ENCODE results near the gene CASKIN1.

DNA sequence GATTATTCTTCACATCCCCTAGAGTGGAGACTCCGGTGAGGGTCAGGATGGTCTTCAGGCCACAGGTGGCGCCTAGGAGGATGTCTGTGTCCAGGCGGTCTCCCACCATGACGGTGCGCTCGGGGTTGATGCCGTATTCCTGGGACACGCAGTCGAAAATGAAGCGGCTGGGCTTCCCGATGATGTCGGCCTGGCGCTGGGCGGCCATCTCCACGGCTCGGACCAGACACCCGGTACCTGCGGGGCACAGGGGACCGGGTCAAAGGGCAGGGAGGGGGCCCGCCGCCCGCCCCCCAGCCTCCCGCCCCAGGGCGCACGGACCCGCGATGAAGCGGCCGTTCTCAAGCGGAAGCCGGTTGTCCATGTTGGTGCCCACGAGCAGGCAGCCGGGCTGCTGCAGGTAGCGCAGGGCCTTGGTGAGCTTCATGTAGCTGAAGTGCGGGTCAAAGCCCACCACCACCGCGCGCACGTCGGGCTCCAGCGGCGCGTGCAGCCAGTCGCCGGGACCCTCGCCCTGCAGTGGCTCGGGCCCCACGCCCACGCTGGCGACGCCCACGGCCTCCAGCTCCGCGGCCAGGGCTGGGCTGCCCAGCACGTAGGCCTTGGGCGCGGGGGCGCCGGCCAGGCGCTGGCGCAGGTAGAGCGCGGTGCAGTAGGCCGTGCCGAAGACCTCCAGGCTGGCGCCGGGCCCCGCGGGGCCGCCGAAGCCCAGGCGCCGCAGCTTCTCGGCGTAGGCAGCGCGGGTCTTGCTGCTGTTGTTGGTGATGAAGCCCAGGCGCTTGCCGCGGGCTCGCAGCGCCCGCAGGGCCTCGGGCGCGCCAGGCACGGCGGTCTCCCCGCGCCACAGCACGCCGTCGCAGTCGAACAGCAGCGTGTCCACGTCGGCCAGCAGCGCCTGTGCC is 17.7 kb upstream of the CASKIN1 start:
- no peak for TF ChIP-seq MAX (IDR thresholded peaks at IDR 0.05)
- no peak for TF ChIP-seq CTCF (IDR thresholded peaks at IDR 0.05; ENCODE audit: low read depth, low read length, missing input control)
- no peak for TF ChIP-seq RAD21 (IDR thresholded peaks at IDR 0.05)
- TF ChIP-seq SP1 (IDR thresholded peaks at IDR 0.05): no peak
- no peak for TF ChIP-seq TAF1 (conservative IDR thresholded peaks at IDR 0.05)
- TF ChIP-seq ATF3 (IDR thresholded peaks at IDR 0.05): no peak
- no peak for TF ChIP-seq EGR1 (IDR thresholded peaks at IDR 0.05; ENCODE audit: low read depth in 2 of 2)
- TF ChIP-seq NR2F2 (IDR thresholded peaks at IDR 0.05): no peak
